ENCODE results near the gene STAT3. TPM values are rescaled to one million over a fixed set of nuclear protein-coding genes. Genes with fewer than 3 reads are reported as not detected.

Gene STAT3
- total and polyA plus RNA-seq, 2 of the 13 experiments (the other 11 are each of a cell fraction or from before 2014, with no cell fraction given) = 61.8 to 62.4 TPM

- no peak for TF ChIP-seq ZNF703 (CRISPR knock-in tag; IDR thresholded peaks at IDR 0.05; ENCODE audit: borderline replicate concordance)
- TF ChIP-seq GZF1 (CRISPR knock-in tag; IDR thresholded peaks at IDR 0.05) = no peak
- TF ChIP-seq ZFAT (CRISPR knock-in tag; conservative IDR thresholded peaks at IDR 0.05) = no peak
- TF ChIP-seq KLF9 (CRISPR knock-in tag; IDR thresholded peaks at IDR 0.05; ENCODE audit: low read depth) = peak; percentile 98
- no peak for TF ChIP-seq THAP8 (CRISPR knock-in tag; IDR thresholded peaks at IDR 0.05; ENCODE audit: borderline replicate concordance)
- no peak for TF ChIP-seq DNMT3B (CRISPR knock-in tag; conservative IDR thresholded peaks at IDR 0.05)
- TF ChIP-seq ZFP37 (CRISPR knock-in tag; IDR thresholded peaks at IDR 0.05; ENCODE audit: borderline replicate concordance) = no peak
- no peak for TF ChIP-seq ZMYM3 (CRISPR knock-in tag; IDR thresholded peaks at IDR 0.05)
- TF ChIP-seq ZFP36L1 (CRISPR knock-in tag; IDR thresholded peaks at IDR 0.05) = no peak
- no peak for TF ChIP-seq HDAC1 (CRISPR knock-in tag; IDR thresholded peaks at IDR 0.05)
- TF ChIP-seq GPBP1L1 (CRISPR knock-in tag; IDR thresholded peaks at IDR 0.05) = no peak
- no peak for TF ChIP-seq MLLT10 (CRISPR knock-in tag; IDR thresholded peaks at IDR 0.05)
- no peak for TF ChIP-seq ZNF616 (CRISPR knock-in tag; IDR thresholded peaks at IDR 0.05; ENCODE audit: low read depth)
- TF ChIP-seq PBX3 (CRISPR knock-in tag; IDR thresholded peaks at IDR 0.05; ENCODE audit: borderline replicate concordance) = no peak
- no peak for TF ChIP-seq TMF1 (CRISPR knock-in tag; IDR thresholded peaks at IDR 0.05; ENCODE audit: low read depth)
- TF ChIP-seq ZNF678 (CRISPR knock-in tag; IDR thresholded peaks at IDR 0.05) = no peak
- 0 out of 2 replicates have a peak, but pooled peaks have one; percentile 35 for TF ChIP-seq KLF11 (CRISPR knock-in tag; IDR thresholded peaks at IDR 0.05)
- no peak; the same call in 1 of the 2 replicates for TF ChIP-seq ZBED4 (CRISPR knock-in tag; IDR thresholded peaks at IDR 0.05; ENCODE audit: borderline replicate concordance)
Observed at GRCh38 chr17:42386777-42387657, 1.2 kb downstream of the STAT3 start (continued).
